ENCODE measurements around the gene ZCCHC14. TPM values are rescaled to one million over a fixed set of nuclear protein-coding genes. Genes with fewer than 3 reads are reported as not detected.

The ZCCHC14 gene
- total RNA-seq (10 to 100 TPM in 6 of 9 donors, 1 to 10 TPM in 3; 9.2 to 18.4 (median 16.4) TPM), polyA plus RNA-seq (10 to 100 TPM in 1 of 2 donors, 1 to 10 TPM in 1; 6.4 to 10.5 TPM)
- long read RNA-seq, donor 1, partial matches to known transcripts, result 1 of 7 reads
- long read RNA-seq, donor 1, other reads (novel, unspliced or antisense), result 6 of 7 reads
- long read RNA-seq, donor 2, partial matches to known transcripts, result 2 of 6 reads
- long read RNA-seq, donor 2, other reads (novel, unspliced or antisense), result 4 of 6 reads
- long read RNA-seq, donor 3, partial matches to known transcripts, result 5 of 10 reads
- long read RNA-seq, donor 3, other reads (novel, unspliced or antisense), result 5 of 10 reads

DNA sequence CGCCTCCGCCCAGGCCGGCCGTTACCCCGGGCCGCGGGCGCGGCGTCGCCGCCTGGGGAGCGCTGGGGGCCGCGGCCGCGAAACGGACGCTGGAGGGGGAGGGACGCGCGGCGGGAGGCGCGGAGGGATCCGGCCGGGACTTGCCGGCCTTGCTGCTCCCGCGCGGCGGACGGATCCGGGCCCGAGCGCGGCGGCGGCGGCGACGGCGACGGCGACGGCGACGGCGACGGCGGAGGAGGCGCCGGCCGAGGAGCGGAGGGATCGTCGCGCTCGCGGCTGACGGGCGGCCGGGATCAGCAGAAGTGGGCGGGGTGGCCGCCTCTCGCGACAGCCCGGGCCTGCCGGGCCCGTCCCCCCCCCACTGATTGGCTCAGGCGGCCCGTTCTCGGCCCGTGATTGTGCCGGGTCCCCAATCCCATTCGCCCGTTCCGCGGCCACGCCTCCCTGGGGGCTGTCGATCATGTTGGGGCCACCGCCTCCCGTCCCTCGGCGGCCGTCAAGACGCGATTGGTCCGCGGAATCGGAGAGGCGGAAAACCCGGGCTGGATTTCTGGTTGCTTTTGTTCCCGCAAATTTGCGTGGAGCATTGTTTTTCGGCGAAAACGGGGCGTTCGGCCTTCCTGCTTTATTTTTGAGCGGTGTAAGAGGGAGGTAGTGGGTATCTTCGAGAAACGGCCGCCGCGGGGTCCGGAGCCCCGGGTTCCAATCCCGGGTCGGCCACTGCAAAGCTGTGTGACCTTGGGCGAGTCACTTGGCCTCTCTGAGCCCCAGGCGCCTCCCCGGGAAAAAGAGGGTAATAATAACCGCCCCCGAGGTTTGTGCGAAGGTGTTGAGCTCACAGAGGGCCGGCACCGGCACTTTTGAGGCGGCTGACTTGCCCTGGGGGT, at the start of gene ZCCHC14:
Gene ZCCHC14, minus strand, starts transcription at position 304 of the 887 bp plus-strand sequence. CDS start 786 bp downstream, outside the sequence.
- H3K9me3 ChIP-seq, result no peaks in the 10 kb centered on the region
- peak within 1 kb of the TSS; percentile 29 to 77 (median 58) for H3K4me3 ChIP-seq
- peaks cover 7 to 49% (median 37%) of the 10 kb centered on the region in 12 donors for H3K4me1 ChIP-seq
- WGBS, 4 donors, result 2 to 4% (median 2%) methylated on average over 44 to 119 of the region's 119 CpGs
- H3K36me3 ChIP-seq, result no peaks in the 10 kb centered on the region
- ATAC-seq (peak; percentile 99 to 100 (median 100)), DNase-seq (peak; percentile 100)
- TF ChIP-seq, protein P1, sequence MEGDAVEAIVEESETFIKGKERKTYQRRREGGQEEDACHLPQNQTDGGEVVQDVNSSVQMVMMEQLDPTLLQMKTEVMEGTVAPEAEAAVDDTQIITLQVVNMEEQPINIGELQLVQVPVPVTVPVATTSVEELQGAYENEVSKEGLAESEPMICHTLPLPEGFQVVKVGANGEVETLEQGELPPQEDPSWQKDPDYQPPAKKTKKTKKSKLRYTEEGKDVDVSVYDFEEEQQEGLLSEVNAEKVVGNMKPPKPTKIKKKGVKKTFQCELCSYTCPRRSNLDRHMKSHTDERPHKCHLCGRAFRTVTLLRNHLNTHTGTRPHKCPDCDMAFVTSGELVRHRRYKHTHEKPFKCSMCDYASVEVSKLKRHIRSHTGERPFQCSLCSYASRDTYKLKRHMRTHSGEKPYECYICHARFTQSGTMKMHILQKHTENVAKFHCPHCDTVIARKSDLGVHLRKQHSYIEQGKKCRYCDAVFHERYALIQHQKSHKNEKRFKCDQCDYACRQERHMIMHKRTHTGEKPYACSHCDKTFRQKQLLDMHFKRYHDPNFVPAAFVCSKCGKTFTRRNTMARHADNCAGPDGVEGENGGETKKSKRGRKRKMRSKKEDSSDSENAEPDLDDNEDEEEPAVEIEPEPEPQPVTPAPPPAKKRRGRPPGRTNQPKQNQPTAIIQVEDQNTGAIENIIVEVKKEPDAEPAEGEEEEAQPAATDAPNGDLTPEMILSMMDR (IDR thresholded peaks at IDR 0.05), result no peak
- peak; percentile 13 to 86 for TF ChIP-seq POLR2A (IDR thresholded peaks at IDR 0.05)
- intact Hi-C loops (cut with DNase I), result loop anchor here in 4 of 10 donors (5.0 to 10.0 kb wide), 4 partner anchors 36 to 78 kb away; no protein-coding TSS in a partner anchor
- no peaks in the 10 kb centered on the region for H3K27me3 ChIP-seq
- peak within 1 kb of the TSS; percentile 30 to 90 (median 61) for H3K27ac ChIP-seq

DNA sequence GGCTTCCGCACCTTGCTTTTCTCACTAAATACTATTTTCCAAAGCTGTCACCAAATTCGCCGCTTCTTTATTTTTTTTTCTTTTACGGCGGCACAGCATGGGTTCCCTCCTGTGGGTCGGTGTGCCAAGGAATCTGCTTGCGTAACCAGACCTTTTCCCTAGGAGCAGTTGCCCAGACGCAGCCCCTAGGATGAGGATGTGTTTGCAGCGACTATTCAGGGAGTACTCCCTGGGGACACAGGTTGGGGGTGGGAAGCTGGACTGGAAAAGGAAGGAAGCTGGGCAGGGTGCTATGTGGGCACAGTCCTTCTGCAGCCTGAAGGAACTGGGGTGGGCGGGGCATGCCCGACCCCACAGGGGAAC, 49.0 kb upstream of the ZCCHC14 start:
- H3K36me3 ChIP-seq, result no peaks in the 10 kb centered on the region
- WGBS, 4 donors, result 48 to 62% (median 58%) methylated on average over 11 of the region's 11 CpGs
- intact Hi-C loops (cut with DNase I), result loop anchor here in 7 of 10 donors (2.0 to 10.0 kb wide), 7 partner anchors 51 to 217 kb away; partner anchors contain the start of gene MAP1LC3B (in 1 of the 7)
- ATAC-seq, result peak in 1 of 4 donors; percentile 29
- peaks cover 0 to 11% (median 0%) of the 10 kb centered on the region in 12 donors for H3K9me3 ChIP-seq
- H3K4me1 ChIP-seq, result peaks cover 0 to 26% (median 11%) of the 10 kb centered on the region in 12 donors
- DNase-seq, result peak in 3 of 5 donors; percentile 22 to 40 (median 26)
- peak overlapping the region in 9 of 12 donors; percentile 12 to 66 (median 56) for H3K27ac ChIP-seq
- TF ChIP-seq, protein P1 (IDR thresholded peaks at IDR 0.05), result no peak
- TF ChIP-seq POLR2A (IDR thresholded peaks at IDR 0.05), result no peak
- peak overlapping the region in 7 of 12 donors; percentile 15 to 48 (median 29) for H3K4me3 ChIP-seq
- peaks cover 0 to 7% (median 0%) of the 10 kb centered on the region in 9 donors for H3K27me3 ChIP-seq

DNA sequence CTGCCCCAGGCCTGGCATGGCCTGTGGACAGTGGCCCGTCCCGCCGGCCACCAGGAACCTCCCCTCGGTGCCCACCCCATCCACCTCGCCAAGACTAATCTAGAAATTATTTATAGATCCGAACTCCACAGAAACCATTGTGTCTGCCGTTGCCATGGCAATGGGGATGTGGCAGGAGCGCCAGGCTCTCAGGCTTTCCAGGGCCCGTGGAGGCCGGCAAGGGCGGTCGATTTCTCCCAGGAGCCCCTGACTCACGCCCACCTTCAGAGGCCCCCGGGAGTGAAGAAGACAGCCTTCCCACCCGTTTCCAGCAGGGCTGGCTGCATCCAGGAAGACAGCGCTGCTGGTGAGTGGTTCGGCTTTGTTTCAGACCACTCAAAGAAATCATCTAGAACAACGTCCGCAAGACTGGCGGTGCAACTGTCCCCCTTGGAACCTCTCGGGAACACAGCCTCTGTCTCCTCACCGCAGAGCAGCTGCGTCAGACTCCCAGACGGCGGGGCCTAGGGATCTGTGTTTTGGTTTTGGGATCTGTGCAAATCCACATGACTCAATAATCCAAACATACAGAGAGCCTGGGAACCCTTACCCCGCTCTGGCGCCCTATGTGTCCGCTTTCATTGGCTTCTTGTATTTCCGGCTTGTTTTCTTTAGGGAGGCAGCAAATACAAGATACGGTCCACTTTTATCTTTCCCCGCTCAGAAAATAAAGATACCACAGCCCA, 48.5 kb upstream of the ZCCHC14 start:
- peak overlapping the region; percentile 34 to 69 (median 56) for H3K27ac ChIP-seq
- H3K27me3 ChIP-seq, result peaks cover 0 to 7% (median 0%) of the 10 kb centered on the region in 9 donors
- ATAC-seq (peak; percentile 47 to 79 (median 65)), DNase-seq (peak; percentile 44 to 80 (median 70))
- peaks cover 0 to 26% (median 11%) of the 10 kb centered on the region in 12 donors for H3K4me1 ChIP-seq
- H3K36me3 ChIP-seq, result no peaks in the 10 kb centered on the region
- peak overlapping the region in 8 of 12 donors; percentile 11 to 48 (median 25) for H3K4me3 ChIP-seq
- WGBS, 4 donors, result 35 to 54% (median 49%) methylated on average over 21 to 31 of the region's 31 CpGs
- no peak for TF ChIP-seq POLR2A (IDR thresholded peaks at IDR 0.05)
- TF ChIP-seq, protein P1 (IDR thresholded peaks at IDR 0.05), result no peak
- intact Hi-C loops (cut with DNase I), result loop anchor here in 7 of 10 donors (5.0 to 10.0 kb wide), 6 partner anchors 117 to 217 kb away; partner anchors contain the start of gene MAP1LC3B (in 1 of the 7)
- H3K9me3 ChIP-seq, result peaks cover 0 to 8% (median 0%) of the 10 kb centered on the region in 12 donors
